OCI-LY7 (cell line): ENCODE results near the gene CISTR. TPM values are rescaled to one million over a fixed set of nuclear protein-coding genes. Genes with fewer than 3 reads are reported as not detected.

Experiments
- BruUV-seq: library from RNA; stranded (reverse); fragments of 400-500 nt; replicated peaks from 2 replicates; lab custom pipeline; 2021; lab: Mats Ljungman, UMichigan
- CTCF ChIA-PET: fragments of 300-600 bp; sonication (Branson Sonifier 250); formaldehyde crosslinking; loops from one replicate; lab custom pipeline; 2022; ENCODE audit warnings: antibody characterized with exemption; ENCODE audit not compliant: unreplicated experiment; lab: Charles Lee
- POLR2A ChIA-PET: fragments of 300-600 bp; sonication (Branson Sonifier 250); formaldehyde crosslinking; loops from one replicate; lab custom pipeline; 2022; ENCODE audit warnings: antibody characterized with exemption; lab: Charles Lee
- DNase-seq: peaks from one replicate; pipeline ENCODE4 v3.0.0-alpha.2; 2015; ENCODE audit warnings: low spot score
- H2AFZ ChIP-seq: fragments of 200-600 bp; sonication (generic), shearing (Covaris generic); 2 replicates; pipeline ENCODE4 v1.6.1; 2014; ENCODE audit warnings: mild to moderate bottlenecking, antibody characterized with exemption, low read length, moderate library complexity
- H3K27ac ChIP-seq: fragments of 200-600 bp; sonication (generic); 2 replicates; pipeline ENCODE4 v1.5.1; 2014; ENCODE audit warnings: mixed run types, low read depth, mild to moderate bottlenecking, moderate library complexity, low read length, inconsistent platforms; ENCODE audit not compliant: poor library complexity, severe bottlenecking
- H3K36me3 ChIP-seq: fragments of 200-600 bp; sonication (generic); 2 replicates; pipeline ENCODE4 v1.6.1; 2014; ENCODE audit warnings: mild to moderate bottlenecking, antibody characterized with exemption, low read length, moderate library complexity, mixed read lengths; ENCODE audit not compliant: insufficient read depth
- H3K4me1 ChIP-seq: fragments of 200-600 bp; sonication (generic); 2 replicates; pipeline ENCODE4 v1.5.1; 2014; ENCODE audit warnings: mild to moderate bottlenecking, low read length; ENCODE audit not compliant: insufficient read depth, poor library complexity, severe bottlenecking
- H3K4me2 ChIP-seq: fragments of 200-600 bp; sonication (generic); 2 replicates; pipeline ENCODE4 v1.6.1; 2014; ENCODE audit warnings: mild to moderate bottlenecking, low read length
- H3K4me3 ChIP-seq: fragments of 200-600 bp; sonication (generic); 2 replicates; pipeline ENCODE4 v1.5.1; 2014; ENCODE audit warnings: mild to moderate bottlenecking, low read depth, low read length; ENCODE audit not compliant: poor library complexity, severe bottlenecking
- H3K79me2 ChIP-seq: fragments of 200-600 bp; sonication (generic); 2 replicates; pipeline ENCODE4 v1.6.1; 2016; ENCODE audit warnings: low read depth, mild to moderate bottlenecking, low read length, moderate library complexity, mixed read lengths; ENCODE audit not compliant: insufficient read depth
- H3K9me2 ChIP-seq: fragments of 200-600 bp; sonication (generic); 2 replicates; pipeline ENCODE4 v1.6.1; 2016; ENCODE audit warnings: mild to moderate bottlenecking, low read length, mixed read lengths; ENCODE audit not compliant: insufficient read depth
- H3K9me3 ChIP-seq: fragments of 200-600 bp; sonication (generic); 2 replicates; pipeline ENCODE4 v1.6.1; 2014; ENCODE audit warnings: mild to moderate bottlenecking, mixed run types, low read length, mixed read lengths
- H4K20me1 ChIP-seq: fragments of 200-600 bp; sonication (generic); 2 replicates; pipeline ENCODE4 v1.6.1; 2014; ENCODE audit warnings: mild to moderate bottlenecking, antibody characterized with exemption, low read length, moderate library complexity, mixed read lengths; ENCODE audit not compliant: insufficient read depth
- CTCF ChIP-seq: fragments of 200-600 bp; sonication (generic); conservative IDR thresholded peaks from 2 replicates; pipeline ENCODE4 v1.5.1; 2014; ENCODE audit warnings: mild to moderate bottlenecking, antibody characterized with exemption, low read length, moderate library complexity, mixed read lengths
- EZH2phosphoT487 ChIP-seq: fragments of 200-600 bp; sonication (generic); IDR thresholded peaks from 2 replicates; pipeline ENCODE4 v1.6.1; 2018; ENCODE audit warnings: low read depth, borderline replicate concordance, mild to moderate bottlenecking, mixed run types, antibody characterized with exemption, low read length, moderate library complexity, mixed read lengths
- intact Hi-C: fragments of 100-400 bp; cut with micrococcal nuclease; formaldehyde crosslinking; loops from one replicate; pipeline ENCODE4 v1.10.0; 2022; ENCODE audit not compliant: unreplicated experiment
- total RNA-seq, 2 experiments: library from RNA; depleted of rRNA in 1 of 2; stranded (reverse); fragments of >200 nt in 1 of 2; shearing (Covaris generic) in 1 of 2; gene quantifications; 2 replicates each; pipeline ENCODE4 v1.2.3, GENCODE V29; 2014 to 2022

The CISTR gene
- total RNA-seq, 2 experiments from 2014 or later: 0.76 to 1.3 TPM

DNA sequence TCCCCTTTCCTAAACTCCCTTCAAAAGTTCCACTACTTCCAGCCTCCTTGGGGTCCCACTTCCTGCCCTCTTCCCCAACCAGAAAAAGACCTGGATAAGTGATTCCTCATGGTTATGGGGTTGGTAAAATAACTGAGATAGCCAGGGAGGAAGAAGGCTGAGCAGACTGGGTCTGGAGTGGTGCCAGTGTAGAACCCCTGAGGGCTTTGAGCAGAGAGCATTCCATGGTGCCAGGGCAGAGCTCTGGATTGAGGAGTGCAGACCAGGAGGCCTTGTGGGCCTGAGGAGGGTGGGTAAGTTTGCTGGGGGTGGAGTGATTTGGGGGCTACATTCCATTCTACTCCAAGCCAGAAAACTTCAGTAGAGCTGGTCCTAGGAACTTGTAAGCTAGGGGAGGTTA, 9.5 kb upstream of the CISTR start:
- DNase-seq: no peak
- ChIA-PET POLR2A (no interaction called here), CTCF (interaction anchor here (0.5 kb wide), 2 partner anchors 224 to 320 kb away, joined by 3 to 4 read pairs; partner anchors contain the start of gene HOXC10)
- H3K4me1 ChIP-seq: peaks cover 22% of the 10 kb centered on the region
- H3K4me2 ChIP-seq: no peak overlapping the region
- no peak overlapping the region for H3K27ac ChIP-seq
- H3K9me2 ChIP-seq: no peaks in the 10 kb centered on the region
- peaks cover 17% of the 10 kb centered on the region; the same call in 1 of the 2 replicates for H3K79me2 ChIP-seq
- H3K9me3 ChIP-seq: no peaks in the 10 kb centered on the region
- H4K20me1 ChIP-seq: no peaks in the 10 kb centered on the region
- intact Hi-C loops: no loop called here
- no peak overlapping the region for H2AFZ ChIP-seq
- peaks cover 19% of the 10 kb centered on the region; the same call in 1 of the 2 replicates for H3K36me3 ChIP-seq
- no TSS peak for BruUV-seq
- TF ChIP-seq EZH2phosphoT487: no peak
- TF ChIP-seq CTCF: no peak
- H3K4me3 ChIP-seq: no peak overlapping the region

GRCh38 chr12:53759261-53759660, 7.5 kb upstream of the CISTR start:
- Histone ChIP-seq H3K9me3 (no peaks in the 10 kb centered on the region), H2AFZ (no peak overlapping the region), H3K4me2 (no peak overlapping the region), H3K79me2 (peaks cover 37% of the 10 kb centered on the region; the same call in 1 of the 2 replicates), H3K4me3 (no peak overlapping the region), H3K9me2 (no peaks in the 10 kb centered on the region), H3K36me3 (peaks cover 13% of the 10 kb centered on the region; the same call in 1 of the 2 replicates), H4K20me1 (no peaks in the 10 kb centered on the region), H3K4me1 (peaks cover 40% of the 10 kb centered on the region), H3K27ac (no peak overlapping the region)
- intact Hi-C loops: loop anchor here (5.0 to 10.0 kb wide), 2 partner anchors 218 to 754 kb away; partner anchors contain the start of gene EIF4B
- no peak for DNase-seq
- CTCF ChIA-PET: no interaction called here
- POLR2A ChIA-PET: no interaction called here
- TF ChIP-seq EZH2phosphoT487: no peak
- TF ChIP-seq CTCF: no peak
- BruUV-seq: no TSS peak

GRCh38 chr12:53758730-53759103, 6.9 kb upstream of the CISTR start:
- Histone ChIP-seq H3K4me3 (no peak overlapping the region), H3K9me2 (no peaks in the 10 kb centered on the region), H3K79me2 (peaks cover 37% of the 10 kb centered on the region; the same call in 1 of the 2 replicates), H3K4me1 (peaks cover 45% of the 10 kb centered on the region), H3K9me3 (no peaks in the 10 kb centered on the region), H3K27ac (no peak overlapping the region), H3K36me3 (peaks cover 13% of the 10 kb centered on the region; the same call in 1 of the 2 replicates), H3K4me2 (peak overlapping the region; percentile 87), H4K20me1 (no peaks in the 10 kb centered on the region), H2AFZ (no peak overlapping the region)
- no peak for DNase-seq
- intact Hi-C loops: loop anchor here (5.0 to 10.0 kb wide), 2 partner anchors 219 to 754 kb away; partner anchors contain the start of gene EIF4B
- no peak for TF ChIP-seq EZH2phosphoT487
- TF ChIP-seq CTCF: no peak
- BruUV-seq: no TSS peak
- POLR2A ChIA-PET: no interaction called here
- CTCF ChIA-PET: interaction anchor here (1.1 kb wide), 1 partner anchor 34 kb away, joined by 3 read pairs; no protein-coding TSS in a partner anchor
